ENCODE results near the gene FBXW12. TPM values are rescaled to one million over a fixed set of nuclear protein-coding genes. Genes with fewer than 3 reads are reported as not detected.

The FBXW12 gene
- total RNA-seq, 6 experiments from 2014 or later, result not detected

- no CpG with 5 or more reads among the region's 17 CpGs for WGBS (ENCODE audit: insufficient coverage, low coverage, low lambda C conversion rate, missing lambda C conversion rate)
- no peaks in the 10 kb centered on the region for H3K9me3 ChIP-seq
- intact Hi-C loops (cut with DNase I), result no loop called here
- ATAC-seq (no peak), DNase-seq (no peak)
- peaks cover 0 to 50% (median 24%) of the 10 kb centered on the region in 4 donors for H3K36me3 ChIP-seq
- no peak overlapping the region for H3K4me3 ChIP-seq
- peaks cover 0 to 23% (median 1%) of the 10 kb centered on the region in 4 donors for H3K4me1 ChIP-seq
- TF ChIP-seq POLR2A (IDR thresholded peaks at IDR 0.05), result no peak
- no peak for TF ChIP-seq CTCF (IDR thresholded peaks at IDR 0.05)
- no peak overlapping the region for H3K27ac ChIP-seq
- no peaks in the 10 kb centered on the region for H3K27me3 ChIP-seq
Measured at GRCh38 chr3:48419597-48419996, 47.6 kb downstream of the FBXW12 start.

GRCh38 chr3:48420561-48420960 lies 48.5 kb downstream of the FBXW12 start:
- ATAC-seq, result peak in 1 of 4 donors; percentile 17
- Histone ChIP-seq H3K27ac (no peak overlapping the region), H3K9me3 (no peaks in the 10 kb centered on the region), H3K27me3 (no peaks in the 10 kb centered on the region), H3K36me3 (peaks cover 0 to 40% (median 22%) of the 10 kb centered on the region in 4 donors), H3K4me1 (peaks cover 0 to 31% (median 1%) of the 10 kb centered on the region in 4 donors), H3K4me3 (no peak overlapping the region)
- intact Hi-C loops (cut with DNase I), result no loop called here
- TF ChIP-seq POLR2A (IDR thresholded peaks at IDR 0.05), result no peak
- TF ChIP-seq CTCF (IDR thresholded peaks at IDR 0.05), result no peak
- DNase-seq, result no peak
- 27% methylated on average over 3 of the region's 14 CpGs for WGBS (ENCODE audit: insufficient coverage, low coverage, low lambda C conversion rate, missing lambda C conversion rate)

- peak in 1 of 4 donors; percentile 3 for ATAC-seq
Measured at GRCh38 chr3:48422272-48422671, 50.3 kb downstream of the FBXW12 start.

GRCh38 chr3:48422681-48423080 lies 50.7 kb downstream of the FBXW12 start:
- Histone ChIP-seq H3K4me1 (peaks cover 2 to 51% (median 10%) of the 10 kb centered on the region in 4 donors), H3K4me3 (no peak overlapping the region), H3K36me3 (peaks cover 0 to 24% (median 10%) of the 10 kb centered on the region in 4 donors), H3K9me3 (no peaks in the 10 kb centered on the region), H3K27me3 (no peaks in the 10 kb centered on the region), H3K27ac (no peak overlapping the region)
- WGBS (ENCODE audit: insufficient coverage, low coverage, low lambda C conversion rate, missing lambda C conversion rate), result no CpG with 5 or more reads among the region's 8 CpGs
- ATAC-seq (no peak), DNase-seq (no peak)
- TF ChIP-seq POLR2A (IDR thresholded peaks at IDR 0.05) (no peak), CTCF (IDR thresholded peaks at IDR 0.05) (no peak)
- intact Hi-C loops (cut with DNase I), result no loop called here

More at GRCh38 chr3:48422272-48422671, 50.3 kb downstream of the FBXW12 start:
- no peak for TF ChIP-seq CTCF (IDR thresholded peaks at IDR 0.05)
- no peak for TF ChIP-seq POLR2A (IDR thresholded peaks at IDR 0.05)
- Histone ChIP-seq H3K4me3 (no peak overlapping the region), H3K9me3 (no peaks in the 10 kb centered on the region), H3K36me3 (peaks cover 0 to 28% (median 12%) of the 10 kb centered on the region in 4 donors), H3K27ac (no peak overlapping the region), H3K4me1 (peaks cover 2 to 47% (median 8%) of the 10 kb centered on the region in 4 donors), H3K27me3 (no peaks in the 10 kb centered on the region)
- intact Hi-C loops (cut with DNase I), result no loop called here
- DNase-seq, result no peak
- no CpG with 5 or more reads among the region's 3 CpGs for WGBS (ENCODE audit: insufficient coverage, low coverage, low lambda C conversion rate, missing lambda C conversion rate)

Measured in right lobe of liver (tissue), 6 donors.